Stomach (tissue), 9 donors: Measurements from ENCODE around the gene RNF151. TPM values are rescaled to one million over a fixed set of nuclear protein-coding genes. Genes with fewer than 3 reads are reported as not detected.

ENCODE experiments used
- DNase-seq, 2 donors: peaks; one replicate each; pipeline versions ENCODE4 v3.0.0 to v3.0.0-alpha.2; 2013 to 2019
- H3K27ac ChIP-seq, 5 donors: fragments of 200-600 bp in 4 of 5; sonication (generic) in 4 of 5; one replicate each; pipeline ENCODE4 v1.5.1; 2013 to 2019; ENCODE audit warnings: mild to moderate bottlenecking in 1 of 5, moderate library complexity in 1 of 5
- H3K27me3 ChIP-seq, 3 donors: fragments of 200-600 bp; sonication (generic); one replicate each; pipeline ENCODE4 v1.5.1; 2017 to 2019; ENCODE audit warnings: mixed run types in 1 of 3
- H3K36me3 ChIP-seq, 4 donors: fragments of 200-600 bp; sonication (generic); 1 replicate in 3 of 4; 2 replicates in 1 of 4; pipeline ENCODE4 v1.5.1; 2016 to 2019
- H3K4me1 ChIP-seq, 4 donors: fragments of 200-600 bp; sonication (generic); one replicate each; pipeline ENCODE4 v1.5.1; 2016 to 2019
- H3K4me3 ChIP-seq, 4 donors: fragments of 200-600 bp; sonication (generic) in 3 of 4; one replicate each; pipeline ENCODE4 v1.5.1; 2016 to 2019; ENCODE audit warnings: mild to moderate bottlenecking in 1 of 4
- H3K9me3 ChIP-seq, 4 donors: fragments of 200-600 bp; sonication (generic); one replicate each; pipeline ENCODE4 v1.5.1; 2016 to 2019
- CTCF ChIP-seq, 7 experiments: fragments of 450-650 bp in 4 of 7; fragments of 200-600 bp in 3 of 7; sonication (generic) in 3 of 7; IDR thresholded peaks; one replicate each; pipeline ENCODE4 v1.5.1; 2016 to 2019; ENCODE audit warnings: antibody characterized with exemption in 7 of 7, control low read depth in 2 of 7, mild to moderate bottlenecking in 1 of 7
- EP300 ChIP-seq: sonication (generic); formaldehyde crosslinking; IDR thresholded peaks from one replicate; pipeline ENCODE4 v1.6.1; 2017; ENCODE audit warnings: antibody characterized with exemption
- POLR2A ChIP-seq, 4 donors: fragments of 450-650 bp; IDR thresholded peaks; one replicate each; pipeline ENCODE4 v1.6.1; 2016; ENCODE audit warnings: antibody characterized with exemption in 4 of 4, control low read depth in 2 of 4, mild to moderate bottlenecking in 1 of 4, moderate library complexity in 1 of 4
- POLR2AphosphoS5 ChIP-seq, 3 donors: sonication (generic); formaldehyde crosslinking; IDR thresholded peaks; one replicate each; pipeline ENCODE4 v1.6.1; 2016; ENCODE audit warnings: antibody characterized with exemption in 3 of 3
- WGBS, 5 donors: extraction: QIAGEN DNeasy Blood & Tissue Kit in 3 of 5; methylation state at CpG; one replicate each; pipeline versions ENCODE4 v1.1.5 to v1.1.7; 2013 to 2018; 5-methylcytosine and 5-hydroxymethylcytosine counted together
- intact Hi-C: fragments of 100-400 bp; cut with DNase I; formaldehyde crosslinking; loops from one replicate; pipeline ENCODE4 v1.15.1; 2023; ENCODE audit warnings: low total_unique reads
- polyA plus RNA-seq, 3 donors: library from polyadenylated mRNA; stranded (reverse); fragments of 200-250 nt; gene quantifications; one replicate each; pipeline ENCODE4 v1.2.3, GENCODE V29; 2013
- total RNA-seq, 5 donors: library from RNA; depleted of rRNA; stranded (reverse); fragments of >200 nt; gene quantifications; one replicate each; pipeline versions ENCODE4 v1.1.0 to v1.2.3, GENCODE V29; 2014 to 2016
- donor health status: healthy with polysubstance abuse.
- donor health status: Bipolar disorder and iron deficiency.
- donor health status: healthy.

Gene RNF151
- total and polyA plus RNA-seq, 8 donors: not detected

GRCh38 chr16:2001456-2002355, 35.0 kb downstream of the RNF151 start:
- Histone ChIP-seq H3K4me3 (no peak overlapping the region), H3K36me3 (peaks cover 52 to 81% (median 76%) of the 10 kb centered on the region in 4 donors), H3K27ac (no peak overlapping the region), H3K27me3 (no peaks in the 10 kb centered on the region), H3K9me3 (no peaks in the 10 kb centered on the region), H3K4me1 (peaks cover 29 to 39% (median 35%) of the 10 kb centered on the region in 4 donors)
- intact Hi-C loops: no loop called here
- DNase-seq: no peak
- TF ChIP-seq CTCF (IDR thresholded peaks at IDR 0.05) (no peak), POLR2A (IDR thresholded peaks at IDR 0.05) (no peak), POLR2AphosphoS5 (IDR thresholded peaks at IDR 0.05) (no peak), EP300 (no peak)
- WGBS, 5 donors: 94 to 97% (median 95%) methylated on average over 45 to 53 of the region's 53 CpGs

GRCh38 chr16:2002406-2003230, 36.0 kb downstream of the RNF151 start:
- H3K9me3 ChIP-seq: no peaks in the 10 kb centered on the region
- no peaks in the 10 kb centered on the region for H3K27me3 ChIP-seq
- DNase-seq: no peak
- intact Hi-C loops: no loop called here
- no peak overlapping the region for H3K4me3 ChIP-seq
- 88 to 95% (median 94%) methylated on average over 31 to 47 of the region's 47 CpGs for whole genome bisulfite sequencing, 5 donors
- H3K4me1 ChIP-seq: peaks cover 38 to 48% (median 43%) of the 10 kb centered on the region in 4 donors
- TF ChIP-seq CTCF (IDR thresholded peaks at IDR 0.05) (no peak), EP300 (no peak), POLR2A (IDR thresholded peaks at IDR 0.05) (no peak), POLR2AphosphoS5 (IDR thresholded peaks at IDR 0.05) (no peak)
- no peak overlapping the region for H3K27ac ChIP-seq
- H3K36me3 ChIP-seq: peaks cover 52 to 72% (median 67%) of the 10 kb centered on the region in 4 donors

GRCh38 chr16:2003231-2003826, 36.7 kb downstream of the RNF151 start:
- WGBS, 5 donors: 81 to 100% (median 83%) methylated on average over 2 to 8 of the region's 8 CpGs
- intact Hi-C loops: no loop called here
- H3K27me3 ChIP-seq: no peaks in the 10 kb centered on the region
- peak overlapping the region in 1 of 5 donors; percentile 64 for H3K27ac ChIP-seq
- no peak overlapping the region for H3K4me3 ChIP-seq
- TF ChIP-seq POLR2A (IDR thresholded peaks at IDR 0.05): no peak
- TF ChIP-seq EP300: no peak
- no peak for TF ChIP-seq CTCF (IDR thresholded peaks at IDR 0.05)
- TF ChIP-seq POLR2AphosphoS5 (IDR thresholded peaks at IDR 0.05): no peak
- no peak for DNase-seq
- H3K9me3 ChIP-seq: no peaks in the 10 kb centered on the region
- H3K4me1 ChIP-seq: peaks cover 45 to 55% (median 50%) of the 10 kb centered on the region in 4 donors
- peaks cover 45 to 67% (median 61%) of the 10 kb centered on the region in 4 donors for H3K36me3 ChIP-seq
